NOMO-1 treated with DMSO at 0.1 percent for 48 hours (cell line): ENCODE results near the gene DAGLA.

Experiments
- DNase-seq: peaks from one replicate; lab custom pipeline; 2025; ENCODE audit not compliant: unreplicated experiment; lab: John Stamatoyannopoulos, UW

The DAGLA gene

DNA sequence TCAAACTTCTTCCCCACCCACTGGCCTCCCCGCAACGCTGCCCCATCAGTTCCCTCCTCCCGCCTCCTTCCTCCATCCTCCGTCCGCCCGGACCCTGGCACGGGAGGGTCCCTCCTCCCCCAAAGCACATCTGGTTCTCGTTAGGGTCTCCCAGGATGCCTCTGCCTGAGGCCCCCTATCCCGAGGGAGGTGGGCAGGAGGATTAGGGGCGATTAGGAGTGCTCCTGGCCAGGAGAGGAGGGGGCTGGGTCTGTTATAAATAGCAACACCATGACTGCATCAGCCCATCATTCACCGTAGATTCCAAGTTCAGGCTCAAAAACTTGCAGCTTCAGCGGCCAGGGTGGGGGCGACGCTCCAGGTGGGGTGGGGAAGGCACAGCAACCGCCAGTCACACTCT lies 82.6 kb downstream of the DAGLA start:
- no peak for DNase-seq

GRCh38 chr11:61763930-61764605 lies 83.9 kb downstream of the DAGLA start:
- DNase-seq: no peak

- DNase-seq: no peak
Observed at GRCh38 chr11:61764606-61765260, 84.5 kb downstream of the DAGLA start.

- no peak for DNase-seq
Observed at GRCh38 chr11:61765550-61766253, 85.5 kb downstream of the DAGLA start.

DNA sequence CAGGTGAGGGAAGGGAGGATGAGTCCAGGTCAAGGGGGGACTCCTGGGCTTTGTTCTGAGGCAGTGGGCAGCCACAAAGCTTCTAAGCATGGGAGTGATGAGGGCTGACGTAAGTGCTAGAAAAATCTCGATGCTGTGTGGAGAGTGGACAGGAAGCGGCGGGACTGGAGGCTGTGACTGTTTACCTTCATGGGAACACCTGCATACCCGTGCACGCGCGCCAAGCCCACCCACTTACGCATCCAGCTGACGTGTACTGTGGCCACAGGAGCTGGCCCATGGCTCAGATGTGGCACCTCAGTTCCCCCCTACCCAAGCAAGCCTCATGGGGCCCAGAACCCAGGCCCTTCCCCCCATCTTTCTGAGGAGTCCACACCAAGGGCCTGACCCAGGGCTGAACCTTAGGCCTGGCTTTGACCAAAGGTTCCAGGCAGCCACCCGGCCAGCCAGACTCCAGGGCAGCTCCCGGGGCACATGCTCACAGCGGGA lies 86.2 kb downstream of the DAGLA start:
- no peak for DNase-seq

GRCh38 chr11:61768376-61769076 lies 88.3 kb downstream of the DAGLA start:
- no peak for DNase-seq

- DNase-seq: no peak
Observed at GRCh38 chr11:61769169-61769920, 89.2 kb downstream of the DAGLA start.

DNA sequence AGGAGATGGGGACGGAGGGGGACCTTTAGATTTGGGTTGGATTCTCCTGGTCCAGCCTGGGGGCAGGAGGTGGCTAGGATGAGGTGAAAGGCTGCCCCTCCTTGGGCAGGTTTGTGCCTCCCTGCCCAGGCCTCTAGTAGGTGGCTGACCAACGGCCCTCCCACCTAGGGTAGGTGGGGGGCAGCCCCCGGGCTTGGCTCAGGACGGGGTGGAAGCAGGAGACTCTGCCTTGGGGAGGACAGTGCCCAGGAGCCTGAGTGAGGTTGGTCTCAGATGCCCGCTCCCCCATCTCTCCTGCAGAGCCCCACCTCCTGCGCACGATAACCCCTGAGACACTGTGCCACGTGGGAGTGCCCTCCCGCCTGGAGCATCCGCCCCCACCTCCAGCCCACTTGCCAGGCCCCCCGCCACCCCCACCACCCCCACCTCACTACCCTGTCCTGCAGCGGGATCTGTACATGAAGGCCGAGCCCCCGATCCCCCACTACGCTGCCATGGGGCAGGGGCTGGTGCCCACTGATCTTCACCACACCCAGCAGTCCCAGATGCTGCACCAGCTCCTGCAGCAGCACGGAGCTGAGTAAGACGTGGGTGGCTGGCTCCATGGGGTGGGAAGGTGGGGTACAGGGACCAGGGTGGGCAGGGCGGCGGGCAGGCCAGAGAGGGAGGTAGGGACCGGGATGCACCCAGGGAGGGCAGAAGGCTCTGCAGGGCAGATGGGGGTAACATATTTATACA lies 89.9 kb downstream of the DAGLA start:
- DNase-seq: no peak

DNA sequence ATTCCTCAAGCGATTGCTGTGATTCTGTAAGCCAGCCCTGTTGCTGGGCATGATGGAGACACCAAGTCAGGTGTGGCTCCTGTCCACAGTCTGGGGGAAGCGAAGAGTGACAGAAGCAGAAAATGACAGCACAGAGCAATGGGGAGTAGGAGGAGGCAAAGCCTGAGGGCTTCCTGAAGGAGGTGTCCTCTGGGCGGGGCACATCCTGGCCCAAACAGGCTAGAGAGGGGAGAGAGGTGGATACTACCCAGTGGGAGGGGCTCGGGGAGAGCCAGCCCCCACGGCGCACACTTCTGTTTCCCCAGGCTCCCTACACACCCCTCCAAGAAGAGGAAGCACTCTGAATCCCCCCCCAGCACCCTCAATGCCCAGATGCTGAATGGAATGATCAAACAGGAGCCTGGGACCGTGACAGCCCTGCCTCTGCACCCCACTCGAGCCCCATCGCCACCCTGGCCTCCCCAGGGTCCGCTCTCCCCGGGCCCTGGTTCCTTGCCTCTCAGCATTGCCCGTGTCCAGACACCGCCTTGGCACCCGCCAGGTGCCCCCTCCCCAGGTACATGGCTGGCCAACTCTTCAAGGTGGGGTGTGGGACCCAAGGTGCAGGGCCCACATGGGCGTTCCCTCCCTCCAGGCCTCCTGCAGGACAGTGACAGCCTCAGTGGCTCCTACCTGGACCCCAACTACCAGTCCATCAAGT lies 91.2 kb downstream of the DAGLA start:
- no peak for DNase-seq

- no peak for DNase-seq
Observed at GRCh38 chr11:61771985-61772455, 91.8 kb downstream of the DAGLA start.

DNA sequence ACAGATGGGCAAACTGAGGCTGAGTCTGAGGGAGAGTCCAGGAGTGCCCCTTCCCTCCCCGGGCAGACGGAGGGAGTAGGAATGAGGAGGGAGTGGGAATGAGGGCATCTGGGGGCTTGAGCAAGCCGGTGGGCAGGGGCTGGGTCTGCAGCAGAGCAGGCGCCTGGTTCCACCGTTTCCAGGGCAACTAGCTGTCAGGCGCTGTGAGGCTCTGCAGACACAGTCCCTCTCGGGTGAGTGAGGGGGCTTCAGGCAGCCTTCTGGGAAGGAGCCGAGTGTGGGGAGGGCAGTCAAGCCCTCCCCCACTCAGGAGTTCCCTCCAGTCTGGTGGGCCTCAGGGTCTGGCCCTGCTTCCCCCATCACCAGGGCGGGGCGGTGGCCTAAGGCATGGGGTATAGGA lies 93.2 kb downstream of the DAGLA start:
- no peak for DNase-seq

DNA sequence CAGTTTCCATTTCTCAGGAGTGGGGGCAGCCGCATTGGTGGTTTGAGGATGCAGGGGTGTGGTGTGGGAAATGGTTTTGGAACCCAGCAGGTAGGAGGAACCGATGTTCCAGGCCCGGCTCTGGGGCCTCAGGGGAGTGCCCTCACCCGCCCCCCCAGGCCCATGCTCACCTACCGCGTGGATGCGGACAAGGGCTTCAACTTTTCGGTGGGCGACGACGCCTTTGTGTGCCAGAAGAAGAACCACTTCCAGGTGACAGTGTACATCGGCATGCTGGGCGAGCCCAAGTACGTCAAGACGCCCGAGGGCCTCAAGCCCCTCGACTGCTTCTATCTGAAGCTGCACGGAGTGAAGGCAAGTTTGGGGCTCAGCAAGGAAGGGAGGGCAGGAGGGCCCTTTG lies 93.6 kb downstream of the DAGLA start:
- DNase-seq: no peak

- no peak for DNase-seq
Observed at GRCh38 chr11:61774411-61774810, 94.2 kb downstream of the DAGLA start.

GRCh38 chr11:61775106-61775505 lies 94.9 kb downstream of the DAGLA start:
- no peak for DNase-seq

DNA sequence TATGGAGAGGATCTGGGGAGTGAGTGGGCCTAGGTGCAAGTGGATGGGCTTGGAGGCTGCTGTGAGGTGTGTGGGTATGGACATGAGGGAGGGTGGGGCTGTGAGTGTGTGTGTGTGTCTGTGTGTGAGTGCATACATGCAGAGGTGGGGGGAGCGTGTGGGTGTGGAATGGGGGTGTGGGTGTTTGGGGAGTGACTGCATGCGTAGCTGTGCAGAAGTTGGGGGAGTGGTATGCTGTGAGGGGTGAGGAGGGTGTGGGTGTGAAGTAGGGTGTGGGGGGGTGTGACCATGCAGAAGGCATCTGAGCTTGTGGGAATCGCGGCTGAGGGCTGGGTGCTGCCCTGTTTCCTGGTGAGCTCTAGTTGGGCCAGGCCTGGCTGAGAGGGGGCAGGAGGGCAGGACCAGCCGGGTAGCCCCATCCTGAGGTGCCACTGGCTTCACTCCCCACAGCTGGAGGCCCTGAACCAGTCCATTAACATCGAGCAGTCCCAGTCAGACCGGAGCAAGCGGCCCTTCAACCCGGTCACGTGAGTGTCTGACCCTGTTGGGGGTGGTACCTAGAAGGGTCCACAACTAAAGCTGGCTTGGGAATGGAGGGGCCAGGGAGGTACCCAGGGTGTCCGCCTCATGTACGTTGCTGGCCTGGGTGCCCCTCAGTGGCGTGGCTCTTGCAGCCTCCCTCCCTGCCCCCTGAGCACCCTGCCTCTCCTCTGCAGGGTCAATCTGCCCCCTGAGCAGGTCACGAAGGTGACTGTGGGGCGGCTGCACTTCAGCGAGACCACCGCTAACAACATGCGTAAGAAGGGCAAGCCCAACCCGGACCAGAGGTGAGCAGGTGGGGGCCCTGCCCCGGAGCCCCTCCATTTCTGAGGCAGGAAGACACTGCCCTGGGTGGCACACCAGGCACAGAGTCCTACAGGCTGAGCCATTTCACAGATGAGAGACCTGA lies 95.7 kb downstream of the DAGLA start:
- DNase-seq: no peak

DNA sequence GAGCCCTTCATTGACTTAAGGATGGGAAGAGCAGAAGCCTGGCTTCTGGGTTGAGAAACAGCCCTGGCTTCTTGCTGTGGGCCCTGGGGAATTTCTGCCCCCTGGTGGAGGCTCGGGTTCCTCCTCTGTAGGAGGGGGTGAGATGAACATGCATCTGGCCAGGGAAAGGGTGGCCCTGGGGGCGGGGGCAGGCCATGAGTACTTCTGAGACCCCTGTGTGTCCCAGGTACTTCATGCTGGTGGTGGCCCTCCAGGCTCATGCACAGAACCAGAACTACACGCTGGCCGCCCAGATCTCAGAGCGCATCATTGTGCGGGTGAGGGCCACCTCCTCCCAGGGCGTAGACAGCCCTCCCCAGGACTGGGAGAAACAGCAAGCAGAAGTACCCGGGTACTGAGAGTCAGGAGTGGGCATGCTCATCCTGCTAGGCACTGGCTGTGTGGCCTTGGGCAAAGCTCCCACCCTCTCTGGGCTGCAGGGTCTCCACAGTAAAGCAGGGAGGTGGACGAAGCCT lies 96.4 kb downstream of the DAGLA start:
- DNase-seq: peak; percentile 48

DNA sequence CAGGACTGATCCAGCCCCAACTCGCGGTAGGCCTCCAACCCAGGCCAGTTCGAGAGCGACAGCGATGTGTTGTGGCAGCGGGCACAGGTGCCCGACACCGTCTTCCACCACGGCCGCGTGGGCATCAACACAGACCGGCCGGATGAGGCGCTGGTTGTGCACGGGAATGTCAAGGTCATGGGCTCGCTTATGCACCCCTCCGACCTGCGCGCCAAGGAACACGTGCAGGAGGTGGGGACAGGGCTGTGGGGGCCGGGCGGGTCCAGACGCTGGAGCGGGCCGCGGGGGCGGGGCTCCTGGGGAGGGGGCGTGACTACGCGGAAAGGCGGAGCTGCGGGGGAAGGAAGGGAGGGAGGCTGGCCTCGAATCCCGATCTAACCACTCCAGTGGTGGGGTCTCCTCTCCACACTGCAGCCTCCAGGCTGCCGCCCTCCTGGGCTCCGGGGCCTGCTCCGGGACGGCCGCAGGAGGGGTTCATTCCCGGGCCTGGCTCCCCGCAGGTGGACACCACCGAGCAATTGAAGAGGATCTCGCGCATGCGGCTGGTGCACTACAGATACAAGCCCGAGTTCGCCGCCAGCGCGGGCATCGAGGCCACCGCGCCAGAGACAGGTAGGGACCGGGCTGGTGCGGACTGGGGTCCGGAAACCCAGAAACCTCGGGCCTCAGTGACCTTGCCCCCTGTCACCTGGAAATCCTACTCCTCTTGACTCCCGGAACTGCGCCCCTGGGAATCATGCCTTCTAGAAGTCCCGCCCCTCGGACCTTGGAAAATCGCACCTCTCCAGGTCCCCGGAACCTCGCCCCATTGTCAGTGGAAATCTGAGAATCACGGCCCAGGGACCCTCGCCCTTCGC lies 97.3 kb downstream of the DAGLA start:
- DNase-seq: no peak
